ENCODE data around the gene MOCS1.

Gene MOCS1

DNA sequence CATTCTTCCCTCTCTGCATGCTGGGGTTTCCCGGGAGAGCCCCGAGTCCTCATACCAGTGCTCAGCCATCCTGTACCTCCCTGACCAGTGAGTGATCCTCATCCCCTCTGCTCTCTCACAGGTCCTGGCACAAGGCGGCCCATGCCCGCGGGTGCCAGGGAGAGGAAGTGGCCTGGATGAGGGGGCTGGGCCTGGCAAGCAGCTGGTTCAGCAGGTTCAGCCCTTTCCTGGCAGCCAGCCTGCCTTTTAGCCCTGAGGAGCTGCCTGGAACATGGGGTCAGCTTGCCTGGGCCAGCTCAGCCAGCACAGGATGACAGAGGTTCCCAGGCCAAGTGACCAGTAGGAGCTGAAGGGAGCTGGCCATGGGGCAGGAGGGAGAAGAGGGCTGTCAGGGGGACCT, 10.9 kb downstream of the MOCS1 start:
- no peak for DNase-seq

DNA sequence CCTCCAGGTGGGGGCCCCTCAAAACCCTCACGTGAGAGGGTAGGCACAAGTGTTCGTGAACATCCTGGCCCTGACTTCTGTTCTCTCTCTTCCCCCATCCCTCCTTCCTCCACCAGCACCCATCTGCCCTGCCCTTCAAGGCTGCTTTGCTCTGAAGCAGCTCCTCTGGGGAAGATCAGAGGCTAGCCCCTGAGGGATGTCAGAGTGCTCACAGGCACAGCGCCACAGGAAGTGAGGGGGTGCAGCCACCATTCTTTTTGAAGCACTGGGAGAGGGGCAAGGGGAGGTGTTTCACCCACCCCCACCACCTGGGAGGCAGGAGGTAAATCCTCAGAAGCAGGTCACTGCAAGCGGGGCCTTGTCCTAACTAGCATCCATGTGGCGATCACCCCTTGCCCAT, 11.4 kb downstream of the MOCS1 start:
- no peak for DNase-seq

DNA sequence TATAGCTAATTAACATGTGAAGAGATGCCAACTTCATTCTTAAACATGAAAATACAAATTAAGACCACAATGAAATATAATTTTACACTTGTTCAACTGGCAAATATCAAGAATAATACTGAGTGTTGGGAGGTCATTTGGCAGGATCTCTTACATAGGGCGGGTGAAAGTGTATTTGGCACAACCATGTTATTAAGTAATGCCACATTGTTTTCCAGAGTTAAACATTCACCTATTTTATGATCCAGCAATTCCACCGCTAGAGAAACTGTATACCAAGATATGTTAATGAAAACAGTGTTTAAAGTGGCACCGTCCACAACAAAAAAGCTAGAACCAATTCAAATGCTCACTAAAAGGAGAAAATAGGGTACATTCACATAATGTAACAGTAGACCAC, 14.1 kb downstream of the MOCS1 start:
- DNase-seq = no peak

DNA sequence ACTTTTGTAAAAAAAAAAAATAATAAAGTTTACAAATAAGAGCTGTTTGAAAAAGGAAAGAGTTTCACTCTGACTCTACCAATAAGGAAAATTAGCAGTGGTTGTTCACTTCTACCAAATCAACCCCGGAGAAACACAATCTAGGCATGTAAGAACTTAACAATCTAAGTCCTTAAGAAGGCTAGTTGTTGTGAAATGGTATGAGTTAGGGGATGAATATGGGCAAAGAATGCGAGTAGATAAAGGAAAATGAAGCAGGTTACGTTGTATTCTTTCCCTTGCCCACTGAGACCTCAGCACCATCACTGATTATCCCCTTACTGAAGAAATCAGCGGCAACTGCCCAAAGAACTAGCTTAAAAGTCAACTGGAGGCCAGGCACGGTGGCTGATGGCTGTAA, 15.4 kb downstream of the MOCS1 start:
- no peak for DNase-seq

DNA sequence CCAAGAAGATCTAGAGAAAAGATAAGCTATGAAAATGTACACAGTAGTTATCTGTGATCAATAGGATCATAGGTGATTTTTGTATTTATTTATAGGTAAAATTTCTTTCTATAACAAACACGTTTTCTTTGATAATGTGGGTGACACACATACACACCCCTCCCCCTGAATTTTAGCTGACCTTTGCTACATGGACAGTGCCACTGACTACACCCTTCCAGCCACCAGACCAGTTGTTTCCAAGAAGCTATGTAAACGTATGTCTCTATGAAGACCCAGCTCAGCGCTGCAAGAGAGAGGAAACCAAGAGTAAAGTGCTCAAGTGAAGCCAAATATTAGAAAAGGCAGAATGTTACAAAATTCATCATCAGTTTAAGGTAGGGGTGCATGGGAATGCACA, 16.3 kb downstream of the MOCS1 start:
- DNase-seq = no peak

DNA sequence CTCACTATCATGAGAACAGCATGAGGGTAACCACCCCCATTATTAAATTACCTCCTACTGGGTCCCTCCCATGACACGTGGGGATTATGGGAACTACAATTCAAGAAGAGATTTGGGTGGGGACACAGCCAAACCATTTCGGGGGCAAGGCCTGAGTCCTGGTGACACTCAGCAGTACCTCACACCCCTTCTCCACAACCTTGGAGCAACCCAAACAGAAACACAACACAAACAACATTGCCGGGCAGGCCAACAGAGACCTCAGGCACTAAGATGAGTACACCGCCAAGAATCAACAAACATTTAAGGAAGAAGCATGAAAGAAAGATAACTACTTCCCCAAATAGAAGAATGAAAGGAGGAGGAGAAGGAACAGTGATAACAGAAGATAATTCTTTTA, 16.9 kb downstream of the MOCS1 start:
- no peak for DNase-seq

DNA sequence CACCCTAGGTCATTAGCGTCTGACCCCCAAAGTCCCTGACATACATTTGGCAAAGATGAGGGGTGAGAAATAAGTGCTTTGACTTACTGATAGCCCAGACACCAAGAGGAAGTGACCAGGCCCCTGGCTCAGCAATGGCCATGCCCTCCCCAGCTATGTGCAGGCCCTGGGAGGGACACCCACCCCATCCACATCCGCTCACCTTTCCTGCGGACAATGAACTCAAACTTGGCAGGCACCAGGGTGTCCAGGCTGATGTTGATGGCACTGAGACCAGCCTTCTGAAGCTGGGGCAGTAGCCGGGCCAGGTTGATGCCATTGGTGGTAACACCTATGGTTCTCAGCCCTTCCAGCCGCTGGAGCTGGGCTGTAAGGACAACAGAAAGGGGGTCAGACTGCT, 18.4 kb downstream of the MOCS1 start:
- DNase-seq = no peak

DNA sequence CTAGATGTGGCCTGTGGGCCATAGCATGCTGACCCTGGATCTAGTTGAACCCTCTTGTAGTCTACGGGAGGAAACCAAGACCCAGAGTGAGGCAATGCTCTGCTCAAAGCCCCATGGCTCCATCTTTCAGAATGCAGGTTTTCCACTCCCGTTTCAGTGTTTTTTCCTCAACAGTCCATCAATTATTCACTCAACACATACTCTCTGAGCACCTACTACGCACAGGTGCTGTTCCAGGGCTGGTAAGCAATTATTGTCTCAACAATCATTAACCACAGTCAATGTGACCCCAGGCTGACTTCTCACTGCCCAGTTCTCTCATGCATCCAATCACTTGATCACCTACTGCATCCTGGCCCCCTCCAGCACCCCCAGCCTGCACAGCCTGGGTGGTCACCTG, 20.0 kb downstream of the MOCS1 start:
- no peak for DNase-seq

DNA sequence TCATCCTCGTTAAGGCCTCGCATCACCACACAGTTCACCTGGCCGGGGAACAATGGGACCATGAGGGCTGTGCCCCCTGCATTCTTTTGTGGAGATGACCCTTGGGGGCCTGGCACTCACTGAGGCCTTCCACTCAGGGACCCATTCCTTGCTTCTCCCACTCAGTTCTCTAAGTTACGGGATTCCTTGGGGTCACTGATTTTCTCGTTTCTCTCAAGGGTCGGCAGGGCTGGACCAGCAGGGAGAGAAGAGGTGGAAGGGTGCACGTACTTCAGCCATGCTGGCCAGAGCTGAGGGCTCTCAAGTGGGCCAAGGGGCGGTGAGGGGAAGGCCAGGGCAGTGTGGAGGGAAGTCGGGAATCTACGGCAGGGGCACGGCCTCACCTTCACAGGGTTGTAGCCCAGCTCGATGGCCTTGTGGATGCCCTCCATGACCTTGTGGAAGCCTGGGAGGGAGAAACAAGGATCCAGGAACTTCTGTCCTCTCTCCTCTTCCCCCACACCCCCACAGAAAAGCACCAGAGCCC, 20.8 kb downstream of the MOCS1 start:
- DNase-seq = no peak

DNA sequence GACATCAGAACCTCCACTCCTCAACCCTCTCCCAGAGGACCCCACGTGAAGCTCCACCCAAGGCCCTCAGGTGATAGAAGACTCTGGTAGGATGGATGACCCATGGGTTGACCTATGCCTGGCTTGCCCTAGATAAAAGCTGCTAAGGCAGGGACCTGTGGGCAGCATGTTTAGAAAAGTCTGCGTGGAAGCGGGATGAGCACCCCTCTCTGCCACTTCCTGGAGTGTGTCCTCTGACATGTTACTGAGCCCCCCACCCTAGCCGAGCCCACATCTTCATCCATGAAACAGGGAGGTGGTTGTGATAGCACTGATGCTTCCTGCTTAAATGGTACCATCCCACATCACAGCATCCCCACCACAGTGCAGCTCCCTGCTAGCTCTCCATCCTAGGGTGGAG, 21.8 kb downstream of the MOCS1 start:
- DNase-seq = no peak

DNA sequence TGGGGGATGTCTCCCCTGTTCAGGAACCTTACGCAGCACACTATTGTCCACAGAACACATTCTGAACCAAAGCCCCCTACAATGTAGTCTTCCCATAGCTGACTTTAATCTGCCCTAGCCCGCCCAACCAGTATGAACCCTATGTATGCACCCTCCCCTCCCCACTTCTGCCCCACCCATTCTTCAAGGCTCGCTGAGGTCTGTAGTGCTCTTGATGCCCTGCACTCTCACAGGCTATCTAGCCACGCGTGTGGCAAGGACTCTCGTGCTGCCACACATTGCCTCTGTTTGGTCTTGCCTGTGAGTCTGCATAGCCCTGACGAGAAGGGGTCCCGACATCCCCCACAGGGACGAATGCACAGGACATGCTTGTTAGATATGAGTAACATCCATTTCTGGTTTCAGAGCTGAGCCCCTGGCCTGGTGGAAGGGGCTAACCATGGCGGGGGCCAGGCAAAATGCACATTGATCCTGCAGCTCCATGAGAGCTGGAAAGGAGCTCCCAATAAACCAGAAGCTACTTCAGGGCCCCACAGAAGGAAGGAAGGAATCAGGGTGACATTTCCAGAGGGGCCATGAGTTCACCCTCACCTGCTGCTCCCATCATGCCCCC, 22.6 kb downstream of the MOCS1 start:
- no peak for DNase-seq

DNA sequence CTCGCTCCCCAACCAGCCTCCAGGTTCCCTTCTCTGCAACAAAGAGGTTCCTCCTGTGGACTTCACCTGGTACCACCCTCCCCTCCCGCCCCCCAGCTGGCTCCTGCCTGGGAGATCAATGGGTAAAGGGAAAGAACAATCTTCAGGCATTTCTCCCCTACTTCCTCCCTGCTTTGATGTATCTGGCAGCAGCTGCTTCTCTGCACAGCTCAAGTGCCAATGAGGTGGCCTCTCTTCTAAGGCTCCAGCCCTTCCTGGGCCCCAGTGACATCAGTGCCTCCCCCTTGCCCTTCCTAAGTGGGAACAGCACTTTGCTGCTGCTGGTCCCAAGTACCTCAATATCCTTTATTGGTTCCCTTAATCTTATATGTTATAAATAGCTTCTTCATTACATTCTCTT, 23.5 kb downstream of the MOCS1 start:
- DNase-seq = no peak

DNA sequence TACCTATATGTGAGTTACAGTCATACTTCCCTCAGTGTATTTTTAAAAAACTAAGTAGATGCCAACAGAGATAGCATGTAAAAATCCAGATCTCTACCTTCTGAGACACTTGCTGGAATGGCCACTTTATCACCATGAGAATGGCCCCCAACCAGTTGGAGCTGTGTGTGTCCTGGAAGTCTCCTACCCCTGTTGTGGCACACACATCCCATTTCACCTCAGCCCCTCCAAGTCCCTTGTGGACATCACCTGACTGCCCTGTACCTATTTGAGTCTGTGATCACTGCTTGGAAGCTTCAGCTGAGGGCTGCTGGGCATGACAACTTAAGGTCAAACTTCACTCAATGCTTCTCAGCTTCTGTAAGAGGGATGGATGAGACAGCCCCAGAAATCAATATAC, 24.1 kb downstream of the MOCS1 start:
- DNase-seq = no peak

DNA sequence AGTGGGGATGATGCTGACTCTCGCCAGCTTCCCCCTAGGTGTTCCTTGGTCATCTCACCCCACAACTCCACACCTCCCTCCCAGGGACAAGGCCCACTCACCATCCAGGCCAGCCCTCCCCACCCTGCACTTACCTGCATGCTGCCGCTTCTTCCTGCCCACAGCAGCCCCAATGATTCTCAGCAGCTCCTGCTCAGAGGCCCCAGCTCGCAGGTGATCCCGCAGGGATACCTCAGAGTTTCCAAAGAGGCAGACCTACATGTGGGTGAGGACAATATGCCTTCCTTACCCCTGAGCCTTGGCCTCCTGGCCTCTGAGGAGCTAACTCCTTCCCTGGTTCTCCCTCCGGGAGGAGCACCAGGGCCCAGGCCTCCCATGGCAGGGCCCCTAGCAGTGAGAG, 24.6 kb downstream of the MOCS1 start:
- no peak for DNase-seq

DNA sequence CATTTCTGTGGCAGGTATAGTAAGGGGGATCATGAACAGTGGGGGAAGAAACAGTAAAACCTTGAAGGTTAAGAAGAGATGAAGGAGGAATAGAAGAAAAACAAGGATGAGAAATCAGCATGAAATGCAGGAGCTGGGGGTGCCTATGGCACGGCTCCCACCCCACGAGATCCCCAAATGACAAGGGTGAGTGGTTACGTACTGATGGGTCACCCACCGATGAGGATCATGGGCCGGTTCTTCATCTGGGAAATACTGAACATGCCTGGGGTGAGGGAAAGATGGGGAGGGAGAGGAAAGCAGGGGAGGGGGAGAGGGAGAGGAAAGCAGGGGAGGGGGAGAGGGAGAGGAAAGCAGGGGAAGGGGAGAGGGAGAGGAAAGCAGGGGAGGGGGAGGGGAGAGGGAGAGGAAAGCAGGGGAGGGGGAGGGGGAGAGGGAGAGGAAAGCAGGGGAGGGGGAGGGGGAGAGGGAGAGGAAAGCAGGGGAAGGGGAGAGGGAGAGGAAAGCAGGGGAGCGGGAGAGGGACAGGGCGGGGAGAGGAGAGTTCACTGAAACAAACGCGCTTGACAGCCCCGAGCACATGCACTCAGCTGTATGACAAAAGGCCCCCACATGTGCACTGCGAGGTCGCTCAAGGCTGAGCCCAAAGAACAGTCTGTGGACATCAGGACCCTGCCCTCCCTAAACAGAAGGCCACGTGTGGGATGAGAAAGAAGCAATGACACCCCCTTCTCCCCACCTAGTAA, 25.3 kb downstream of the MOCS1 start:
- no peak for DNase-seq

DNA sequence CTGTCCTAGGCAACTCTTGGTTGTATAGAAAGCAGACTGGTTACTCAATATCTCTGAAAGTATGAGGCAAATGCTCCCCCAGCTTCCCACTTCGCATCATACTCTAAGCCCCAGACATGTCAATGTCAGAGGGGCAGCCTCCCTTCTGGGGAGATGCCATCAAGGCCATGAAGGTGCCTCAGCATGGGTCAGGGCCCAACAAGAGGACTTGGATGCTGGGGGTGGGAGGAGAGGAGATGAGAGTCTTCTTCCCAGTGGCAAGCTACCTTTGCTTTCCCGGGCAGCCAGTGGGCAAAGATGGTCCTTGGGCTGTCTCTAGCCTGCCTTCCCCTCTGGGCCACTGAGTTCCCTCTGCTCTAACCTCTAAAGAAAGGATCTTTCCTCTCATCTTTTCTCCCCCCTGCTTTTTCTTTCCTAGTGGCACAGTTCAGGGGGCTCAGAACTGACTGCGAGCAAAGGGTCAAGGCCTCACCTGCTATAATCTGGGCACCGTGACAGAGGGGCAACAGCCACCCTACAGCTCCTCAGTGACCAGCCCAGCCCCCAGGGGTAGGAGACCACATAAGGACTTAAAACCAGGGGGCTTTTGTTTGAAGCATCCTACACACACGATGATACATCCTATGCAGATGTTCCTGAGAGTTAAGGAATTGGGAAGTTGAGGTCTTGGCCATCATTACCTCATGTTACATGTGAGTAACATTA, 26.2 kb downstream of the MOCS1 start:
- no peak for DNase-seq

DNA sequence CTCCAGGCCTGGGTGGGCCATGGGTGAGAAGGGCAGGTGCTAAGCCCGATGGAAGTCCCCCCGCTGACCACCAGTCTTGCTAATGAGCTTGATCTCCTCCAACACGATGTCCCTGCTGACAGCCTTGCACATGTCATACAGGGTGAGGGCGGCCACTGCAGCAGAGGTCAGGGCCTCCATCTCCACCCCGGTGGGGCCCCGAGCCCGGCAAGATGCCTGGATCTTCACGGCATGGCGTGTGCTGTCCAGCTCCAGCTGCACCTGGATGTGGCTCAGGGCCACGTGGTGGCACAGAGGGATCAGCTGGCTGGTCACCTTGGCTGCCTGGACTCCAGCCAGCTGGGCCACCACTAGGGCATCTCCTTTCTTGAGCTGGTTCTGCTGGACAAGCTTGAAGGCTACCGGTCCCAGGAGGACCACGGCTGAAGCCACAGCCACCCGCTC, 27.9 kb downstream of the MOCS1 start:
- DNase-seq = no peak

DNA sequence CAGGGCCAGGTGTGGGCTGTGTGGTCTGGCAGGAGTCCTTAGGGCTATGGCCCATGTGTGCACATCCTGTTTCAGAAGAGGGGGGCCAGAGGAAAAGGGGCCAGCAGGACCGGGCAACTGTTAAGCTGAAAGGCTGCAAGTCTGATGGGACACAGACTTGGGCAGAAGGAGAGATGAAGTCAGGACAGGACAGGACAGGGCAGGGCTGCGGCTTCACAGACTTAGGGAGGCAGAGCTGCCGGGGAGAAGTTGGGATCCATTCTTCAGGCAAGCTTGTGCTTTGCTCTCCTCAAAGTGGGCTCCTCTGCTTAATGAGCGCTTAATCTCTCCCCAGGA, 28.7 kb downstream of the MOCS1 start:
- DNase-seq = no peak

DNA sequence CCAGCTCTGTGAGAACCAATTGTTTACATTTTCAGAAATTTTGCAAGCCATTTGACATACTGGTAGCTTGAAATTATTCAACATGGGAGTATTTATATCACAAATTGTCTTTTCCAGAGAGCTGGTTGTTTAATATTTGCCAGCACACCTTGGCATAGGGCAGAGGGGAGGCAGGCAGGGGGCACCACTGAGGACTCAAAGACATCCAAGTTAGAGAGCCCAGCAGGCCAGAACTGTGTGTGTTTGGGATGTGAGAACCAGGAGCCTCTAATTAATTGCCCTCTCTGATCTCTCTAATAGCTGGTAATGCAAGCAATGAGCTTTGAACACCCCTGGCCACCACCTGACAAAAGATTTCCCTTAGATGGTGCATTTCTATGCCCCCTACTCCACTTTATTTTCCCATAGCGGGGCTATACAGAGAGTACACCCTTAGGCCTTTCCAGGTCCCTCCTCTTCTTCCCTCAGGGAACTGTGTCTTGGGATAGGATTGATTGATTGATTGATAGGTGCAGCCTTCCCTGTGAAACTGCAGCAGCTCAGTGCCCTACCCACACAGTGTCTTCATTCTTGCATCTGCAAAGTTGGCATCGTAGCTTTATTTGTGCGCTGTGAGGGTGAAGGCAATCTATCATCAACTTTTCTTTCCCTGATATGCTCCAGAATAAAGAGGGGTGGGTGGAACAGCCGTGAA, 29.2 kb downstream of the MOCS1 start:
- no peak for DNase-seq

DNA sequence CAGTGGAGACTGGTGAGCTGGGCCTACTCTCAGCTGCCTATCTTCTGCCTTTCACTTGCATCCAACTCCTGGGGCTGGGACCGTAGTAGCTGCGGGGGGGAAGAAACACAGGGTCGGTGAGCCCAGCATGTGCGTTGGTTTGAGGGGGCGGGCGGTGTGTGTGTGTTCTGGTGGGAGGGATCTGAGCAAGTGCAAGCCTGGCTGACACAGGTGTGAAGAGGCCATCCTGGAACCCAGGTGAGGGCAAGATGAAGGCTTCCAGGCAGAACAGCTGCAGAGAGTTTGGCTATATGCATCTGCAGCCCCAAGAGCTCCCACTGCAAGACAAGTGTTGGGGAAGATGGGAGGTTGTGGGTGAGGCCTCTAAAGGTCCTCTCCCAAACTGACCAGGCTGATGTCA, 30.6 kb downstream of the MOCS1 start:
- no peak for DNase-seq

DNA sequence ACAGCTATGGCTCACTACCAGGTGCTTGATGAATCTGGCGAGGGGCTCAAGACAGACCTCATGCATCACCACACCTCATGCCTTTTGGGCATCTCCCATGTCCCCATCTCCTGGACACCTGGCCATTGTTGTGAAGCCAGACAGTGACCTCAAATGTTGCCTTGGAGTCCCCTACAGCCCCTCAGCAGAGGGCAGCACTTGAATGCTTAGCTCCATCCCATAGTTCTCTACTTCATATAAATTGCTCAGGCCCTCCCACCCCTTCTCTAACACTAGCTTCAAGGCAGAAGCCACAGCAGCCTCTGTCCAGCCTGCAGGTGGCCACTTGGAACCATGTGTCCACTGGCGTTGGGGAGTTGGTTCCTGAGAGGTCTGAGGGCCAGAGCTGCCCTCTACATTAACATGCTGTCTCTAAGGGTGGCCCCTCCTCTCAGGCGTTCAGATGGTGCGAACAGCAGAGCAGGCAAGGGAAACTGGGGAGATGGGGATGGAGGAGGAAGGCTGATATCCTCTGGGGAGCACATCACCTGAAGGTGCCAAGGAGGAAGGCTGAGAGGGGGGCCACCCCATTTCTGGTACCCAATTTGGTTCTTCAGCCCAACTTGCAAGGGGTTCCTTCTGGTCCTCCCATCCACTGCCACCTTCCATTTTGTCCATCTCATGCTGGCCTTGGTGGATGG, 31.3 kb downstream of the MOCS1 start:
- DNase-seq = no peak

DNA sequence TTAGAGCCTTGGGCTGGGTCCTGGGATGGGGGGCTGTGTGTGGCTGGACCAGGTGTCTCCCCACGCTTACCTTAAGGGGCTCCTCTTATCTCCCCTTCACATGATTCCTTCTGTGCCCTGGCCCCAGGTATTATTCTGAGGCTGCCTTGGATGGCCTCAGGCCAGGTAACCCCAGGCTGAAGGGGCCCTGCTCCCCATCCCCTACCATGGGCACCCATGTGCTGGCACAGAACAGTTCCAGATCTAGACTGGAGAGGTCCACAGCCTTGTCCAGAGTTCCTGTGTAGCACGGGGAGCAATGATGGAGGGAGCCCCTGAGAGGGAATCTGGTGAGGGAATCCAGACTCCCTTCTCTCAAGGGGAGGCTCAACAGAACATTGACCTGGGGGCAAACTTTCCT, 32.1 kb downstream of the MOCS1 start:
- no peak for DNase-seq

DNA sequence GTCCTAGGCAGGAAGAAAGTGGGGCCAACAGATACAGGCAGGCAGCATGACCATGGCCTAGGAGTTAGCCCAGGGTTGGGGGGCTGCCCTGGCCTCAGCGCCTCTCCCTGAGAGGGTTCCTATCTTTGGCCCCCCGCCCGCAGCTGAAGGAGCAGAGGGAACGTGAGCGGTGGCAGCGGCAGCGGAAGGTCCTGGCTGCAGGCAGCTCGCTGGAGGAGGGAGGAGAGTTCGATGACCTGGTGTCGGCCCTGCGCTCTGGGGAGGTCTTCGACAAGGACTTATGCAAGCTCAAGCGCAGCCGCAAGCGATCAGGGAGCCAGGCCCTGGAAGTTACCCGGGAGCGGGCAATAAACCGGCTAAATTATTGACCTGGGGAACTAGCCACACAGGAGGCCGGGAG, 32.6 kb downstream of the MOCS1 start:
- no peak for DNase-seq

Data from SHP77 (cell line).